HG02943 (cell line): ENCODE measurements around the gene RLBP1.

ENCODE experiments used
- ATAC-seq: cut with Tn5 transposase; IDR thresholded peaks from one replicate; pipeline ENCODE4 v1.9.1; 2021; ENCODE audit warnings: mild to moderate bottlenecking, low read depth, moderate library complexity; ENCODE audit not compliant: unreplicated experiment

Gene RLBP1

GRCh38 chr15:89179966-89180875, 41.2 kb downstream of the RLBP1 start:
- no peak for ATAC-seq

DNA sequence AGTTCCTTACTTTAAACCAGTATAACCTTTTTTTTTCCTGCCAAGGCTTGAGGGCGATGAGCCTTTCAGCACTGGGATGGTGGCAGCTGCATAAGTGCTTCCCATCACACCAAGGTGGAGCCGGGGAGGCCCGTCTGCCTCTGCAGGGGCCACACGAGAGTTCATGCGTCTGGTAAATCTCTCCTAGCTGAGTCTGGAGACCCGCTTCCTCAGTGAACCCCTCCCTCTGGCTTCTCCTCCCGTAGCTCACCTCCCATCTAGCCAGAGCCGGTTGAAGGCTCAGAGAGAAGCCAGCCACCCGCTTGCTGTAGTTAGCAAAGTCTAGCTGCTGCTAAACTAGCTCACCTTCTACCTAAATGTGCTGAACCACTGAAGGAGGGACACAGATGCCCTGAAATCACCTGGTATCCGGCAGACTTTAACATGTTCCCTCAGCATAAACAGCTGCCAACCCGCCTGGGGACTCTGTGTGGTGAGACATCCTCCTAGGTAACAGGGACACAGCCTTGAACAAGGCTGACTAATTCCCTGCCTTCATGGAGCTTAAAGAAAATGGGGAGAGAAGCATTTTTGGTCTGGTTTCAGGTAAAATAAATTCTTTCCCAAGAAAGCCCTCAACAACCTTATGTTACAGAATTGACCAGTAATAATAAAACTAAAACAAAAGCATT, 42.9 kb downstream of the RLBP1 start:
- no peak for ATAC-seq

- no peak for ATAC-seq
Measured at GRCh38 chr15:89177633-89178306, 43.6 kb downstream of the RLBP1 start.

GRCh38 chr15:89177116-89177515, 44.3 kb downstream of the RLBP1 start:
- no peak for ATAC-seq

GRCh38 chr15:89175617-89176191, 45.7 kb downstream of the RLBP1 start:
- ATAC-seq = no peak

DNA sequence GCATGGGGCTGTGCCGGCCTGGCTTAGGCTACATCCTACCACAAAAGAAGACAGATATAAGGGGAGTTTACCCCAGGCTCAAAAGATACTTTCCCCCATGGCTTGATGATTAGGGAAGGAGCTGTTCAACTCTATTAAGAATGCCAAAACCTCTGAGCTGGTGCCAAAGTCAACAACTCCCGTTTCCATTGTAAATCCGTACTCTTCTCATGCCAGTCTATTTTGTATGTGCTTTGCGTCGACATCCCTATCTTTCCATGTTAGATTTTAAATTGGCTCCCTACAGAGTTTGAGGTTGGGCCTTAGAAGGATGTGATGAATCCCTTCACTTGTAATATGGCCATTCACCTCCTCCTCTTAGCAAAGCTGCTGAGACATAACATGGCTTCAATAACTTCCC, 46.9 kb downstream of the RLBP1 start:
- ATAC-seq = no peak

- ATAC-seq = no peak
Measured at GRCh38 chr15:89172921-89173320, 48.5 kb downstream of the RLBP1 start.

GRCh38 chr15:89171136-89172072, 50.0 kb downstream of the RLBP1 start:
- no peak for ATAC-seq

GRCh38 chr15:89170364-89170763, 51.0 kb downstream of the RLBP1 start:
- no peak for ATAC-seq

DNA sequence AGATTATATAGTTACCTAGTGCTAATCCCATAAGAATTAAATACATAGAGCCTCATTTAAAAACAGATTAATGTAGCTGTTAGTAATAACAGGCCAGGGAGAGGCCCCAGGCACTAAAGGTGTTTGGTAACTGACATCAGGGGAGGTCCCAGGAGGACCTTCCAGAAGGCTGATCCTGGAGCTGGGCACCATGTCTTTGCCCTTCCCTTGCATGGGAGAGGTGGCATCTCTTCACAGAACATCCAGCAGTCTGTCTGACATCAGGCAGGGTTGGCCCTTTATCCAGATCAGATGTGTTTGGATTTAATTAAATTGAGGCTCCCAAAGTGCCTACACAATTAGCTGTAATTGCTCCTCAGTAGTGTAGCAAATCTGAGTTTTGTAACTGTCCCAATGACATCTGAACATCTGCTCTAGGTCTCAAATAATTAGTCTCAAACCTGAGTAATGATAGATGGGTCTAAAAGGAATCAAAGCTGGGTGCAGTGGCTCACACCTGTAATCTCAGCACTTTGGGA, 53.0 kb downstream of the RLBP1 start:
- ATAC-seq = no peak

DNA sequence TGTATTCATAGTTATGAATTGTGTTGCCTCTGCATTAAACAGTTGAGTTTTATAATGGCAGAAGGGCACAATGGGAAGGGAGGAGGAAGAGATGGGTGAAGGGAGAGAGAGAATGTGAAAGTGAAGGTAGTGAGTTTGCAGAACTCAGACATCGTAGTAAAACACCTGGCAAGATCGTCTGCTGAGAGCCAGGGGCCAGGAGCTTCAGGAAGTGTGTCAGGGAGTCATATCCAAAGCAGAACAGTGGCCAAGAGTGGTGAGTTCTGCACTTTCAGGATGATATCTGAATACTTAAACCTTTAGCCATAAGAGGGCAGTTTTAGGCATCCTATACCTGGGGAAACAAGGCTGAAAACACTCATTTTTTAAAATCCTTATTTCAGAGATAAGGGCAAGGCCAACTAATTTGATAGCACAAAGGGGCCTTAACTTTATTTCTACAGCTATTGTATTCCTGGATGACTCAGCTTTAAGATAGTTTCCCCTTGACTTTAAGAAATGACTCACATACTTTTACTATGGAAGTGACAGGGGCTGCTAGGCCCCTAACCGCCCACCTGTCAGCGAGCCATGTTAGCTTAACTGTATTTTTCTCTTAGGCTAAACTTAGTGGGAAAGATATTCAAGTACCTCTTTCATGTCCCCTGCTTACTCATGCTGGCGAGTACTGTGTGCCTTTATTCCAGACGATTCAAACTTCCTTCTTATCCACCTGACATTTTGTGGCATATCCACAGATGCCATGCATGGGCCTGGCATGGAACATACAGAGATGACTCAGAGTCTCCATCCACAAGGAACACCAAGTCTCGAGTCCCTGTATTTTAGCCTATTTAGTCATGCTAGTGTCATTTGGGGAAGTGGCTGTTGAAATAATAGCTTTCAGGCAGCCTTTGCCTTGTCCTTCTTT, 53.9 kb downstream of the RLBP1 start:
- no peak for ATAC-seq

- no peak for ATAC-seq
Measured at GRCh38 chr15:89165677-89166076, 55.7 kb downstream of the RLBP1 start.

DNA sequence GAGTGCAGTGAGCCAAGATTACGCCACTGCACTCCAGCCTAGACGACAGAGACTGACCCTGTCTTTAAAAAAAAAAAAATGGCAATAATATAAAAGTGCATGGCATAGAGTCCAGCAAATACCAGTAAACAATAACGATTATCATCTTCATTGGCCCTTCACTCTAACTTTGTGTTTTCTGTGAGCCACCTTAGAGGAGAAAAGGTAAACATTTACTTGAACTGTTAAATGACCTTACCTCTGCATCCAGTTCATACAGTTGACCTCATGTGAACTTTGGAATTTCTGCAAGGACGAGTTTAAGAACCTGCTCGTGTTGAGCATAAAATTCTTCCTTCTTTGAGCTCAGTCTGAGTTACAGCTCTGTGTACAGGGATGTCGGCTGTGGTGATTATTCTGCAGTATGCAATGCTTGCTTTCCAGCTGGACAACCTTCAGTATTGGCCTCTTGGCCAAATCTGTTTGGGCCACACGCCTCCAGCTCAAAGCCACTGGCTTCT, 56.6 kb downstream of the RLBP1 start:
- no peak for ATAC-seq

- no peak for ATAC-seq
Measured at GRCh38 chr15:89163271-89164055, 57.9 kb downstream of the RLBP1 start.

DNA sequence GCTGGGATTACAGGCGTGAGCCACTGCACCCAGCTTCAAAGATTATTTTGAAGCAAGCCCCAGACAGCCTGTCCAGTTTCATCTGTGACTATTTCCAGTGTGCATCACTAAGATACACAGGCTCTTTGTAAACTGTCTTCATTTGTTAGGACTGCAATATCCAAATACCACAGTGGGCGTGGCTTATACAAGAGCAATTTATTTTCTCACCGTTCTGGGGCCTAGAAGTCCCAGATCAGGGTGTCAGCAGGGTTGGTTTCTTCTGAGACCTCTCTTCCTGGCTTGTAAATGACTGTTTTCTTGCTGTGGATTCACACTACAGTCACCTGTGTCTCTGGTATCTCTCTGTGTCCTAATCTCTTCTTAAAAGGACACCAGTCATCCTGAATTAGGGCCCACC, 59.7 kb downstream of the RLBP1 start:
- no peak for ATAC-seq
